ENCODE measurements around the gene STEAP2. TPM values are rescaled to one million over a fixed set of nuclear protein-coding genes. Genes with fewer than 3 reads are reported as not detected.
A peak's percentile ranks its signal among the peaks of the same experiment; 100 is the strongest.

Gene STEAP2
- total and polyA plus RNA-seq, 2 experiments from 2014 or later, result 2.0 to 3.4 TPM

GRCh38 chr7:90261441-90261840 is 49.9 kb downstream of the STEAP2 start:
- Histone ChIP-seq H3K4me3 (no peak overlapping the region), H3K27me3 (no peaks in the 10 kb centered on the region), H3K9me3 (ENCODE audit: low read depth) (no peaks in the 10 kb centered on the region), H3K36me3 (no peaks in the 10 kb centered on the region), H3K27ac (no peak overlapping the region), H3K4me1 (ENCODE audit: low read depth) (no peaks in the 10 kb centered on the region)
- DNase-seq (ENCODE audit: low read depth in 1 of 2, low spot score in 1 of 2), result no peak
- no peak for TF ChIP-seq CTCF (IDR thresholded peaks at IDR 0.05; ENCODE audit: low read depth, low read length)

- peak; percentile 48 for TF ChIP-seq CTCF (IDR thresholded peaks at IDR 0.05; ENCODE audit: low read depth, low read length)
- H3K27me3 ChIP-seq, result no peaks in the 10 kb centered on the region
Measured at GRCh38 chr7:90262438-90262837, 50.9 kb downstream of the STEAP2 start.

DNA sequence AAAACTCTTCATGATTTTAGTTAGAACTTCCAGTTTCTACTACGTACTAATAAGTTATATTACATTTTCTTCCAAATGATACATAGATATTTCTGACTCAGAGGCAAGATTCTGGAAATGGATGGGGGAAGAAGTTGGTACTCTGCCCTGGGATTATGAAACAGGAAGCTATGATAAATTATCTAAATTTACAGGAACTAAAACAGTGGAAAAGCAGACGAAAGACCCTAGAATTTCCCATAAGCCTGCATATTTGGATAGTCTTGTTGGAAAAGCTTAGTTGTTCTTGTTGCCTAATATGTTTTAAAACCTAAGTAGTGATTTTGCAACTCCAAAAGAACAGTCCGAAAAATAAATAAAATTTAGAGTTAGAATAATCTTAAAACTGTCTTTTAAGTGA is 55.3 kb downstream of the STEAP2 start:
- H3K4me3 ChIP-seq, result no peak overlapping the region
- peak in 1 of 2 donors; percentile 94 for DNase-seq (ENCODE audit: low read depth in 1 of 2, low spot score in 1 of 2)
- no peak overlapping the region for H3K27ac ChIP-seq
- H3K36me3 ChIP-seq, result no peaks in the 10 kb centered on the region
- H3K9me3 ChIP-seq (ENCODE audit: low read depth), result no peaks in the 10 kb centered on the region
- no peak for TF ChIP-seq CTCF (IDR thresholded peaks at IDR 0.05; ENCODE audit: low read depth, low read length)
- no peaks in the 10 kb centered on the region for H3K27me3 ChIP-seq
- H3K4me1 ChIP-seq (ENCODE audit: low read depth), result no peaks in the 10 kb centered on the region

More at GRCh38 chr7:90262438-90262837, 50.9 kb downstream of the STEAP2 start:
- Histone ChIP-seq H3K36me3 (no peaks in the 10 kb centered on the region), H3K27ac (no peak overlapping the region), H3K4me1 (ENCODE audit: low read depth) (no peaks in the 10 kb centered on the region), H3K4me3 (no peak overlapping the region), H3K9me3 (ENCODE audit: low read depth) (no peaks in the 10 kb centered on the region)
- DNase-seq (ENCODE audit: low read depth in 1 of 2, low spot score in 1 of 2), result peak in 1 of 2 donors; percentile 67

DNA sequence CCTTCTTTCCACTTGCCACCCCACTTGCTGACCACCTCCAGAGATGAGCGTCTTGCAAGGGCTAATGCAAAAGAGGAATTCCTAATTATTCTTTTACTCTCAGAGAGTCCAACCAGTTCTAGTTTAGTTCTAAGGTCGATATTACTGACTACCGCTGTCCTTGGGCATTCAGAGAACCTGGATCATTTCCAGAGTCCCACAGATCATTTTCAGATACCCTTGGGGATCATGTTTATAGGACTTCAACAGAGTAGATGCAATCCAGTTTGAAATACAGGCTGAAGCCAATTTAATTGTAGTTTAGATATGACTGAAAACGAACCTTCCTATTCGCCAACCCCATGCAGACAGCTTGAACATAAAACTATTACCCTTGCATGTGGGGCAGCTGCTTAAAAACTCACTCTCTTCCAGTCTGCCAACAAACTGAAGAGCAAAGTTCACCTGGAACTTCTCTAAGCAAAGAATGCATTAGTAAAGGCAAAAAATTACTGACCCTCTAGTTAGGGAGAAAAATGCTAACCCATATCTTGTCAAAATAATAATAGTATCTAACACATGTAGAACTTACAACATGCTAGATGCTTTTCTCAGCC is 55.8 kb downstream of the STEAP2 start:
- Histone ChIP-seq H3K4me3 (no peak overlapping the region), H3K27me3 (no peaks in the 10 kb centered on the region), H3K9me3 (ENCODE audit: low read depth) (no peaks in the 10 kb centered on the region), H3K4me1 (ENCODE audit: low read depth) (no peaks in the 10 kb centered on the region), H3K36me3 (no peaks in the 10 kb centered on the region), H3K27ac (no peak overlapping the region)
- TF ChIP-seq CTCF (IDR thresholded peaks at IDR 0.05; ENCODE audit: low read depth, low read length), result no peak
- no peak for DNase-seq (ENCODE audit: low read depth in 1 of 2, low spot score in 1 of 2)

DNA sequence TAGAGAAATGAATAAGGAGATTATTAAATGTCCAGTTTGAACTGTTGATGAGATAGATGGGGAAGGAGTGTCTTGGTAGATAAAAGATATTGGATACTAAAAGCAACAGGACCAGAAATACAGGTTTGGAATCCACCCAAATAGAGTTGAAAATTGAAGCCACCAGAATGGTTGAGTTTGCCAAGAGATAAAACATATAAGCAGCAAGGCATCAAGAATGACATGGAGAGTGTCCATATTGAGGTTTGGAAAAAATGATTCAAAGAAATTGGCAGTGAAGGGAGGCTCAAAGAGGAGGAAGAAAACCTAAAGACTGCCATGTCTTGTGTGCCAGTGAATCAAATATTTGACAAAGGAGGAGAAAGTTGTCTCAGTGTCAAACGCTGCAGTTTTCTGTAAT is 57.6 kb downstream of the STEAP2 start:
- Histone ChIP-seq H3K27me3 (no peaks in the 10 kb centered on the region), H3K4me3 (no peak overlapping the region), H3K4me1 (ENCODE audit: low read depth) (no peaks in the 10 kb centered on the region), H3K27ac (no peak overlapping the region), H3K9me3 (ENCODE audit: low read depth) (no peaks in the 10 kb centered on the region), H3K36me3 (no peaks in the 10 kb centered on the region)
- peak in 1 of 2 donors; percentile 17 for DNase-seq (ENCODE audit: low read depth in 1 of 2, low spot score in 1 of 2)
- no peak for TF ChIP-seq CTCF (IDR thresholded peaks at IDR 0.05; ENCODE audit: low read depth, low read length)
